H1 (cell line): ENCODE data around the gene GDNF. TPM values are rescaled to one million over a fixed set of nuclear protein-coding genes. Genes with fewer than 3 reads are reported as not detected.

Source experiments
- ATF2 ChIP-seq: IDR thresholded peaks from 2 replicates; pipeline ENCODE4 v1.6.1; 2012; ENCODE audit warnings: low read length, inconsistent platforms
- BACH1 ChIP-seq: IDR thresholded peaks from 2 replicates; pipeline ENCODE4 v1.6.1; 2012; ENCODE audit warnings: low read length, improper control_type of control experiment
- CBX5 ChIP-seq: fragments of 300-800, 300-1000 bp; sonication (generic); IDR thresholded peaks from 2 replicates; pipeline ENCODE4 v1.7.1; 2016; ENCODE audit warnings: antibody characterized with exemption, low read length, low read depth
- CBX8 ChIP-seq: fragments of 300-800, 300-1000 bp; sonication (generic); IDR thresholded peaks from 2 replicates; pipeline ENCODE4 v1.7.1; 2016; ENCODE audit warnings: low read depth, low read length, borderline replicate concordance
- EGR1 ChIP-seq: IDR thresholded peaks from 2 replicates; pipeline ENCODE4 v1.6.1; 2011; ENCODE audit warnings: low read depth, low read length, borderline replicate concordance
- SP2 ChIP-seq: IDR thresholded peaks from 2 replicates; pipeline ENCODE4 v1.6.1; 2012; ENCODE audit warnings: mild to moderate bottlenecking, low read length, inconsistent platforms
- polyA plus RNA-seq, 7 experiments: library from polyadenylated mRNA; depleted of rRNA in 3 of 7; stranded (reverse) in 5 of 7; unstranded in 2 of 7; fragments of >200 nt in 5 of 7; fragments of 200-250 nt in 2 of 7; gene quantifications; 1 replicate in 5 of 7; 2 replicates in 1 of 7; 4 replicates in 1 of 7; pipeline versions ENCODE4 v1.2.1 to v1.2.3, GENCODE V29; 2011 to 2013; ENCODE audit warnings: missing spikeins in 2 of 7, mixed read lengths in 2 of 7
- total RNA-seq: library from RNA; stranded (reverse); fragmentation: NEBNext Ultra II Directional; extraction: Animal tissue kit (Norgen Biotek cat#: 25700); gene quantifications from 2 replicates; pipeline ENCODE4 v1.2.1, GENCODE V29; 2021

GDNF gene
- total and polyA plus RNA-seq, 2 of the 8 experiments (the other 6 are each of a cell fraction or from before 2014, with no cell fraction given) = 0.15 to 2.0 TPM

GRCh38 chr5:37830348-37830747, 9.5 kb downstream of the GDNF start (continued):
- TF ChIP-seq SP2 (no peak), ATF2 (no peak), CBX5 (no peak), BACH1 (no peak), EGR1 (no peak), CBX8 (no peak)
